Tibial artery (tissue), 4 donors: ENCODE data around the gene PRMT2.

ENCODE experiments used
- DNase-seq, 2 donors: peaks; one replicate each; pipeline ENCODE4 v3.0.0-alpha.2; 2019
- H3K27ac ChIP-seq, 2 donors: fragments of 200-600 bp; sonication (generic) in 1 of 2; 1 replicate in 1 of 2; 2 replicates in 1 of 2; pipeline ENCODE4 v1.5.1; 2018 to 2019; ENCODE audit warnings: mild to moderate bottlenecking in 1 of 2
- H3K27me3 ChIP-seq, 2 donors: fragments of 200-600 bp; sonication (generic) in 1 of 2; one replicate each; pipeline versions ENCODE4 v1.5.1 to v1.6.0; 2016 to 2019
- H3K36me3 ChIP-seq, 3 donors: fragments of 200-600 bp; sonication (generic) in 2 of 3; one replicate each; pipeline ENCODE4 v1.5.1; 2016 to 2019; ENCODE audit warnings: mild to moderate bottlenecking in 2 of 3
- H3K4me1 ChIP-seq, 4 donors: fragments of 200-600 bp; sonication (generic) in 2 of 4; 1 replicate in 3 of 4; 2 replicates in 1 of 4; pipeline ENCODE4 v1.5.1; 2016 to 2019
- H3K4me3 ChIP-seq, 2 donors: fragments of 200-600 bp; sonication (generic) in 1 of 2; 1 replicate in 1 of 2; 2 replicates in 1 of 2; pipeline ENCODE4 v1.5.1; 2018 to 2019; ENCODE audit warnings: mild to moderate bottlenecking in 2 of 2
- H3K9me3 ChIP-seq, 3 donors: fragments of 200-600 bp; sonication (generic) in 1 of 3; one replicate each; pipeline ENCODE4 v1.5.1; 2016 to 2019
- CTCF ChIP-seq, 2 experiments: fragments of 200-600 bp in 1 of 2; fragments of 450-650 bp in 1 of 2; IDR thresholded peaks; one replicate each; pipeline ENCODE4 v1.5.1; 2017 to 2019; ENCODE audit warnings: antibody characterized with exemption in 2 of 2, mild to moderate bottlenecking in 1 of 2, moderate library complexity in 1 of 2
- intact Hi-C: fragments of 100-400 bp; cut with DNase I; formaldehyde crosslinking; loops from one replicate; pipeline ENCODE4 v1.15.0; 2023; ENCODE audit warnings: low total_unique reads

The PRMT2 gene

DNA sequence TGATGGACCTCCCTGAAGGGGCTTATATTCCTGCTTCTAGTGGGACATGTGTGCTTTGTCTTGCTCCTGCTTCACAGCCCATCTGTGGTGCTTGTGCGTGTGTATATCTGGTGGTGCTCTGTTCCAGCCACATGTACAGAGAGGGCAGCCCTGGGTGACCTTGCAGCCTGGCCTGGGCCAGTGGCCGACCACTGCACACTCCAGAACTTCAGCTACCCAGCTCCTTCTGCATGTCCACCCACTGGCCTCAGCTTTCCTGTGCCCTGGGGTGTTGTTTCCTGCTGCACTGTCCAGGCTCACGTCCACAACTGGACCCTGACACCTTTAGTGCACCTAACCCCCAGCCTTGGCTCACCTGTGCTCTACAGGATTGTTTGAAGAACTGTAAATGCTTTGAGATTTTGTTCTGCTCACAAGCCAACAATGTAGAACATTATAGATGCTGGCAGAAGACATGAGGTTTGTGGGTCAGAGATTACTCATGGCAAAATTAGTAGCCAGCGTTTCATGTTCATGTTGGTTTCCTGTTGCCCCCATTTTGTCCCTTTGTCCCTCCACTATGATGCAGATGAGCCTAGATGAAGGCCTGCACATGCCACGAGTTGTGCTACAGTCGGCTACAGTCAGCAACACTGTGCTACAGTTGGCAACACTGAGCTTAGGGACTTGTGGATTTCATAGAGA lies 25.3 kb upstream of the PRMT2 start:
- no peak overlapping the region for H3K4me3 ChIP-seq
- H3K4me1 ChIP-seq, result no peaks in the 10 kb centered on the region
- intact Hi-C loops, result no loop called here
- no peak overlapping the region for H3K27ac ChIP-seq
- TF ChIP-seq CTCF (IDR thresholded peaks at IDR 0.05), result no peak
- H3K27me3 ChIP-seq, result peaks cover 0 to 3% of the 10 kb centered on the region in 2 donors
- DNase-seq, result no peak
- H3K36me3 ChIP-seq, result no peaks in the 10 kb centered on the region
- peaks cover 0 to 14% (median 5%) of the 10 kb centered on the region in 3 donors for H3K9me3 ChIP-seq

DNA sequence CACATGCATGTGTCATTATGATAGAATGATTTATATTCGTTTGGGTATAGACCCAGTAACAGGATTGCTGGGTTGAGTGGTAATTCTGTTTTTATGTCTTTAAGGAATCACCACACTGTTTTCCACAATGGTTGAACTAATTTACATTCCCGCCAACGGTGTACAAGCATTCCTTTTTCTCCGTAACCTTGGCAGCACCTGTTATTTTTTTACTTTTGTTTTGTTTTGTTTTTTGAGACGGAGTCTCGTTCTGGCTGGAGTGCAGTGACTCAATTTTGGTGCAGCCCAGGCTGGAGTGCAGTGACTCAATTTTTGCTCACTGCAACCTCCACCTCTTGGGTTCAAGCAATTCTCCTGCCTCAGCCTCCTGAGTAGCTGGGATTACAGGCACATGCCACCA lies 22.1 kb upstream of the PRMT2 start:
- Histone ChIP-seq H3K36me3 (no peaks in the 10 kb centered on the region), H3K9me3 (peaks cover 0 to 14% (median 5%) of the 10 kb centered on the region in 3 donors), H3K27ac (no peak overlapping the region), H3K27me3 (peaks cover 0 to 4% of the 10 kb centered on the region in 2 donors), H3K4me1 (no peaks in the 10 kb centered on the region), H3K4me3 (no peak overlapping the region)
- no peak for DNase-seq
- no peak for TF ChIP-seq CTCF (IDR thresholded peaks at IDR 0.05)
- intact Hi-C loops, result no loop called here

- Histone ChIP-seq H3K36me3 (no peaks in the 10 kb centered on the region), H3K4me3 (no peak overlapping the region), H3K9me3 (peaks cover 0 to 1% (median 0%) of the 10 kb centered on the region in 3 donors), H3K4me1 (peaks cover 0 to 3% (median under 1%) of the 10 kb centered on the region in 4 donors), H3K27ac (no peak overlapping the region), H3K27me3 (peaks cover 0 to 8% of the 10 kb centered on the region in 2 donors)
- intact Hi-C loops, result no loop called here
- no peak for DNase-seq
- no peak for TF ChIP-seq CTCF (IDR thresholded peaks at IDR 0.05)
These were observed 19.4 kb upstream of the PRMT2 start for GRCh38 chr21:46616050-46616449.

GRCh38 chr21:46616656-46617055 lies 18.8 kb upstream of the PRMT2 start:
- Histone ChIP-seq H3K4me3 (no peak overlapping the region), H3K9me3 (no peaks in the 10 kb centered on the region), H3K4me1 (peaks cover 0 to 9% (median 5%) of the 10 kb centered on the region in 4 donors), H3K27me3 (peaks cover 0 to 8% of the 10 kb centered on the region in 2 donors), H3K27ac (no peak overlapping the region), H3K36me3 (no peaks in the 10 kb centered on the region)
- intact Hi-C loops, result no loop called here
- no peak for DNase-seq
- TF ChIP-seq CTCF (IDR thresholded peaks at IDR 0.05), result no peak

- TF ChIP-seq CTCF (IDR thresholded peaks at IDR 0.05), result no peak
- intact Hi-C loops, result no loop called here
- H3K9me3 ChIP-seq, result no peaks in the 10 kb centered on the region
- H3K27me3 ChIP-seq, result peaks cover 0 to 8% of the 10 kb centered on the region in 2 donors
- no peak overlapping the region for H3K27ac ChIP-seq
- DNase-seq, result no peak
- H3K4me3 ChIP-seq, result no peak overlapping the region
- no peaks in the 10 kb centered on the region for H3K36me3 ChIP-seq
- H3K4me1 ChIP-seq, result peaks cover 0 to 13% (median 11%) of the 10 kb centered on the region in 4 donors
These were observed 18.0 kb upstream of the PRMT2 start for GRCh38 chr21:46617267-46618051.
